Measurements from ENCODE around the gene EXD2. TPM values are rescaled to one million over a fixed set of nuclear protein-coding genes. Genes with fewer than 3 reads are reported as not detected.
"Not testable (repeated sequence)": the region's sequence is repeated elsewhere in the genome, so short reads cannot be mapped to it uniquely, and the experiment has no call there.

EXD2 gene
- total RNA-seq, 1 donor from 2014 or later, result 31.2 TPM

DNA sequence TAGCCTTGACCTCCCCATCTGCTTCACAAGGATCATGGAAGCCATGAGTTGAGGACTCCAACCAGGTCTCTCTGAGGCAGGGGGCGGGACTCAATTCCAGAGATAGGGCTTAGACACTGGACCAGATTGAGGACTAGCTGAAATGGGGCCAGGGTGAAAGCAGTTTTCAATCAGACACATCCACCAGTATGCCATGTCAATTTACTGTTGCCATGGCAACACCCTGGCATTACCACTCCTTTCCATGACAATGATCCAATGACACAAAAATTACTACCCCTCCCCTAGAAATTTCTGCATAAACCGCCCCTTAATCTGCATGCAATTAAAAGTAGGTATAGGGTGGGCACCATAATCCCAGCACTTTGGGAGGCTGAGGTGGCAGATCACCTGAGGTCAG, 19.7 kb upstream of the EXD2 start:
- DNase-seq, result no peak
- peaks cover 3% of the 10 kb centered on the region for H3K27me3 Mint-ChIP-seq (ENCODE audit: unreplicated experiment)
- H3K4me3 Mint-ChIP-seq (ENCODE audit: unreplicated experiment), result no peak overlapping the region
- H3K36me3 Mint-ChIP-seq (ENCODE audit: unreplicated experiment), result no peaks in the 10 kb centered on the region
- TF ChIP-seq, protein P1, sequence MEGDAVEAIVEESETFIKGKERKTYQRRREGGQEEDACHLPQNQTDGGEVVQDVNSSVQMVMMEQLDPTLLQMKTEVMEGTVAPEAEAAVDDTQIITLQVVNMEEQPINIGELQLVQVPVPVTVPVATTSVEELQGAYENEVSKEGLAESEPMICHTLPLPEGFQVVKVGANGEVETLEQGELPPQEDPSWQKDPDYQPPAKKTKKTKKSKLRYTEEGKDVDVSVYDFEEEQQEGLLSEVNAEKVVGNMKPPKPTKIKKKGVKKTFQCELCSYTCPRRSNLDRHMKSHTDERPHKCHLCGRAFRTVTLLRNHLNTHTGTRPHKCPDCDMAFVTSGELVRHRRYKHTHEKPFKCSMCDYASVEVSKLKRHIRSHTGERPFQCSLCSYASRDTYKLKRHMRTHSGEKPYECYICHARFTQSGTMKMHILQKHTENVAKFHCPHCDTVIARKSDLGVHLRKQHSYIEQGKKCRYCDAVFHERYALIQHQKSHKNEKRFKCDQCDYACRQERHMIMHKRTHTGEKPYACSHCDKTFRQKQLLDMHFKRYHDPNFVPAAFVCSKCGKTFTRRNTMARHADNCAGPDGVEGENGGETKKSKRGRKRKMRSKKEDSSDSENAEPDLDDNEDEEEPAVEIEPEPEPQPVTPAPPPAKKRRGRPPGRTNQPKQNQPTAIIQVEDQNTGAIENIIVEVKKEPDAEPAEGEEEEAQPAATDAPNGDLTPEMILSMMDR (IDR thresholded peaks at IDR 0.05; ENCODE audit: partially characterized antibody, unreplicated experiment), result no peak
- H3K9me3 Mint-ChIP-seq (ENCODE audit: unreplicated experiment), result no peaks in the 10 kb centered on the region
- no peaks in the 10 kb centered on the region for H3K4me1 Mint-ChIP-seq (ENCODE audit: low read depth, unreplicated experiment)
- no peak overlapping the region for H3K27ac Mint-ChIP-seq (ENCODE audit: unreplicated experiment)

DNA sequence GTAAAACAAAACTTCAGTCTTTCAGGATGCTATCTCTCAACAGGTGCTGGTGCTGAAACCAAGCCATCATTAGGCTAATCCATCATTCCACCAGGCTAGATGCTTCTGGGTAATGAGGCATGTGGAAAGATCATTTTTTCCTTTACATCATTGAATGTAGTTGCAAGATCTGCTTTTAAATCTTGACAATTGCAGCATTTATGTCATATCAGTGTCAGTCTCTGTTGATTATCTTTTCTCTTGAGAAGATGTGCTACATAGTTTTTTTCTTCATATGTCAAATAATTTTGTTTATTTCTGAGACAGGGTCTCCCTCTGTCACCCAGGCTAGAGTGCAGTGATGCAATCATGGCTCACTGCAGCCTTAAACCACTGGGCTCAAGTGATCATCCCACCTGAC, 16.2 kb upstream of the EXD2 start:
- Mint-ChIP-seq H3K9me3 (ENCODE audit: unreplicated experiment) (no peaks in the 10 kb centered on the region), H3K4me1 (ENCODE audit: low read depth, unreplicated experiment) (no peaks in the 10 kb centered on the region), H3K27me3 (ENCODE audit: unreplicated experiment) (peaks cover 3% of the 10 kb centered on the region), H3K36me3 (ENCODE audit: unreplicated experiment) (no peaks in the 10 kb centered on the region), H3K4me3 (ENCODE audit: unreplicated experiment) (no peak overlapping the region), H3K27ac (ENCODE audit: unreplicated experiment) (no peak overlapping the region)
- TF ChIP-seq, protein P1 (IDR thresholded peaks at IDR 0.05; ENCODE audit: partially characterized antibody, unreplicated experiment), result no peak
- no peak for DNase-seq

DNA sequence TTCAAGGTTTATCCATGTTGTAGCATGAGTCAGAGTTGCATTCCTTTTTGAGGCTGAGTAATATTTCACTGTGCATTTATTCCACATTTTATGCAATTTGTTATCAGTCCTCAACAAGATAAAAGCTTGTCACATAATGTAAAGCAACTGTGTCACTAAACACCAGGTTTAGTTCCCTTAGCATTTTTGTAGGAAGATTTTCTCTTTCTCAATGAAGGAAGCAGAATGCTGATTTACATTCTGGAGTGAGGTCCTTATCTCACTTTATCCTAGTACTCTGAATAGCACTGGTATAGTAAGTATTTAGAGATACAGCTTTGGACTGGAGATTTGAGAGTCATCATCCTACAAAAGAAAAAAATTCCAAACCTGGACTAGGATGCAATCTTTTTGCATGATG, 9.8 kb upstream of the EXD2 start:
- Mint-ChIP-seq H3K27ac (ENCODE audit: unreplicated experiment) (no peak overlapping the region), H3K4me1 (ENCODE audit: low read depth, unreplicated experiment) (no peaks in the 10 kb centered on the region), H3K4me3 (ENCODE audit: unreplicated experiment) (no peak overlapping the region), H3K9me3 (ENCODE audit: unreplicated experiment) (no peaks in the 10 kb centered on the region), H3K27me3 (ENCODE audit: unreplicated experiment) (no peaks in the 10 kb centered on the region), H3K36me3 (ENCODE audit: unreplicated experiment) (no peaks in the 10 kb centered on the region)
- TF ChIP-seq, protein P1 (IDR thresholded peaks at IDR 0.05; ENCODE audit: partially characterized antibody, unreplicated experiment), result no peak
- no peak for DNase-seq

DNA sequence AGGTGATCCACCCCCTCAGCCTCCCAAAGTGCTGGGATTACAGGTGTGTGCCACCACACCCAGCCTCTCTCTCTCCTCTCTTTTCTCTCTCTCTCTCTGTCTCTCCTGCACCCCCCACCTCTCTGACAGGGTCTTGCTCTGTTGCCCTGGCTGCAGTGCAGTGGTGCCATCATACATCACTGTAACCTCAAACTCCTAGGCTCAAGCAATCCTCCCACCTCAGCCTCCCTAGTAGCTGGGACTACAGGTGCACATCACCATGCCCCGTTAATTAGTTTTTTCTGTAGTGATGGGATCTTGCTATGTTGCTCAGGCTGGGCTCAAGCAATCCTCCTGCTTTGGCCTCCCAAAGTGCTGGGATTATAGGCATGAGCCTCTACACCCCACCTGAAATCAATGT, 8.7 kb upstream of the EXD2 start:
- not testable (repeated sequence) for H3K27ac Mint-ChIP-seq (ENCODE audit: unreplicated experiment); DNase-seq; H3K9me3 Mint-ChIP-seq (ENCODE audit: unreplicated experiment); H3K36me3 Mint-ChIP-seq (ENCODE audit: unreplicated experiment); H3K4me3 Mint-ChIP-seq (ENCODE audit: unreplicated experiment); H3K27me3 Mint-ChIP-seq (ENCODE audit: unreplicated experiment); H3K4me1 Mint-ChIP-seq (ENCODE audit: low read depth, unreplicated experiment)

DNA sequence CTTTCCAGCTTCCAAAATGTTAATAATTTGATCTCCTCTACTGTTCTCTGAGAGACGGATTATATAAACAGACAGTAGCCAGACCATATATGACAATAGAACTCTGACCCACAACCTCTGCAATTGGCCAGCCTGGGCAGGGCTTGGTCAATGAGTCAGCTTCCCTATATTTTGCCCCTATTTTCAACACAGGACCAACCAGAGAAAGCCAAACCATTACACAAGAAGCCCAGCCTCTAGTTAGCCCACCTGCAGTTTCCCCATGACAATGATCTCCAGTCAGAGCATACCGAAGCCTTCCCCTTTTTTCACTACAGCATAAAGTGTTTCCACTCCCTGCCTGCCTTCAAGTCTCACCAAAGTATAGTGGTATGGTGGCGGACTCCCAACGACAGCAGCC, 7.6 kb upstream of the EXD2 start:
- no peak for DNase-seq
- Mint-ChIP-seq H3K4me3 (ENCODE audit: unreplicated experiment) (no peak overlapping the region), H3K9me3 (ENCODE audit: unreplicated experiment) (no peaks in the 10 kb centered on the region), H3K36me3 (ENCODE audit: unreplicated experiment) (no peaks in the 10 kb centered on the region), H3K4me1 (ENCODE audit: low read depth, unreplicated experiment) (no peaks in the 10 kb centered on the region), H3K27me3 (ENCODE audit: unreplicated experiment) (no peaks in the 10 kb centered on the region), H3K27ac (ENCODE audit: unreplicated experiment) (no peak overlapping the region)
- TF ChIP-seq, protein P1 (IDR thresholded peaks at IDR 0.05; ENCODE audit: partially characterized antibody, unreplicated experiment), result no peak

DNA sequence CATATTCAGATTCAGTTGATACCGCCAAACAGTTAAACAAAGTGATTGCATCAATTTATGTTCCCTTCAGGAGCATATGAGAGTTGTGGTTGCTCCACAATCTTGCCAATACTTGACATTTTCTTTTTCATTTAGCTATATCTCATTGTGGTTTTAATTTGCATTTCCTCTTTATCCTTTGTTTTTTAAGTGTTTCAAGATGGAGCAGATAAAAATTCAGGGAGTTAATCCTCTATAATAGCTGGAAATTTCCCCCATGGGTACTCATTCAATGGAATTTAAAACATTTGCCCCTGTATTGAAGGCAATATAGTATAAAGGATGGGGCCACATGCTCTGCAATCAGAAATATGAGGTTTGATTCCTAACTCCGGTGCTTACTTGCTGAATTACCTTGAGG, 1.1 kb upstream of the EXD2 start:
- Mint-ChIP-seq H3K9me3 (ENCODE audit: unreplicated experiment) (peaks cover 8% of the 10 kb centered on the region), H3K4me1 (ENCODE audit: low read depth, unreplicated experiment) (peaks cover 2% of the 10 kb centered on the region), H3K4me3 (ENCODE audit: unreplicated experiment) (no peak overlapping the region), H3K27ac (ENCODE audit: unreplicated experiment) (no peak overlapping the region), H3K36me3 (ENCODE audit: unreplicated experiment) (no peaks in the 10 kb centered on the region), H3K27me3 (ENCODE audit: unreplicated experiment) (peaks cover 2% of the 10 kb centered on the region)
- TF ChIP-seq, protein P1 (IDR thresholded peaks at IDR 0.05; ENCODE audit: partially characterized antibody, unreplicated experiment), result no peak
- DNase-seq, result no peak

All from glutamatergic neuron (in vitro differentiated cells).